ENCODE measurements around the gene RCAN3.

RCAN3 gene

GRCh38 chr1:24551290-24551959, 48.8 kb downstream of the RCAN3 start:
- ATAC-seq (ENCODE audit: insufficient read depth, low read depth) (no peak), DNase-seq (no peak)
- no peak overlapping the region for H3K4me3 ChIP-seq (ENCODE audit: low read depth in 1 of 2, low read length in 2 of 2)
- no peaks in the 10 kb centered on the region for H4K20me1 ChIP-seq (ENCODE audit: insufficient read depth, low read length)
- no peak overlapping the region for H2AFZ ChIP-seq (ENCODE audit: low read depth, low read length)
- H3K27me3 ChIP-seq (ENCODE audit: insufficient read depth, low read length, poor library complexity), result peaks cover 33% of the 10 kb centered on the region
- H3K4me1 ChIP-seq (ENCODE audit: insufficient read depth, low read length), result no peaks in the 10 kb centered on the region
- H3K79me2 ChIP-seq (ENCODE audit: insufficient read depth, low read length), result no peaks in the 10 kb centered on the region
- H3K27ac ChIP-seq (ENCODE audit: low read length), result no peak overlapping the region
- no peaks in the 10 kb centered on the region for H3K9me3 ChIP-seq (ENCODE audit: insufficient read depth, low read length, severe bottlenecking)
- H3K9ac ChIP-seq (ENCODE audit: low read depth, low read length), result no peak overlapping the region
- H3K36me3 ChIP-seq (ENCODE audit: insufficient read depth, low read length), result no peaks in the 10 kb centered on the region
- no peak for TF ChIP-seq CTCF (IDR thresholded peaks at IDR 0.05; ENCODE audit: borderline replicate concordance, extremely low read depth, low read length, poor library complexity, severe bottlenecking)
- TF ChIP-seq EZH2 (IDR thresholded peaks at IDR 0.05; ENCODE audit: borderline replicate concordance, low read depth, low read length, severe bottlenecking), result no peak
- no peak overlapping the region for H3K4me2 ChIP-seq (ENCODE audit: insufficient read depth, low read length)

- DNase-seq (no peak), ATAC-seq (ENCODE audit: insufficient read depth, low read depth) (no peak)
- no peak overlapping the region for H2AFZ ChIP-seq (ENCODE audit: low read depth, low read length)
- H3K4me2 ChIP-seq (ENCODE audit: insufficient read depth, low read length), result no peak overlapping the region
- no peak overlapping the region for H3K27ac ChIP-seq (ENCODE audit: low read length)
- no peaks in the 10 kb centered on the region for H3K4me1 ChIP-seq (ENCODE audit: insufficient read depth, low read length)
- no peaks in the 10 kb centered on the region for H4K20me1 ChIP-seq (ENCODE audit: insufficient read depth, low read length)
- no peak overlapping the region for H3K4me3 ChIP-seq (ENCODE audit: low read depth in 1 of 2, low read length in 2 of 2)
- no peaks in the 10 kb centered on the region for H3K36me3 ChIP-seq (ENCODE audit: insufficient read depth, low read length)
- no peaks in the 10 kb centered on the region for H3K9me3 ChIP-seq (ENCODE audit: insufficient read depth, low read length, severe bottlenecking)
- TF ChIP-seq EZH2 (IDR thresholded peaks at IDR 0.05; ENCODE audit: borderline replicate concordance, low read depth, low read length, severe bottlenecking) (no peak), CTCF (IDR thresholded peaks at IDR 0.05; ENCODE audit: borderline replicate concordance, extremely low read depth, low read length, poor library complexity, severe bottlenecking) (no peak)
- H3K27me3 ChIP-seq (ENCODE audit: insufficient read depth, low read length, poor library complexity), result peaks cover 33% of the 10 kb centered on the region
- no peak overlapping the region for H3K9ac ChIP-seq (ENCODE audit: low read depth, low read length)
- no peaks in the 10 kb centered on the region for H3K79me2 ChIP-seq (ENCODE audit: insufficient read depth, low read length)
Observed at GRCh38 chr1:24551960-24552571, 49.4 kb downstream of the RCAN3 start.

- TF ChIP-seq CTCF (IDR thresholded peaks at IDR 0.05; ENCODE audit: borderline replicate concordance, extremely low read depth, low read length, poor library complexity, severe bottlenecking) (no peak), EZH2 (IDR thresholded peaks at IDR 0.05; ENCODE audit: borderline replicate concordance, low read depth, low read length, severe bottlenecking) (no peak)
- Histone ChIP-seq H2AFZ (ENCODE audit: low read depth, low read length) (no peak overlapping the region), H3K36me3 (ENCODE audit: insufficient read depth, low read length) (no peaks in the 10 kb centered on the region), H3K4me2 (ENCODE audit: insufficient read depth, low read length) (no peak overlapping the region), H3K27ac (ENCODE audit: low read length) (no peak overlapping the region), H3K27me3 (ENCODE audit: insufficient read depth, low read length, poor library complexity) (peaks cover 24% of the 10 kb centered on the region), H3K4me3 (ENCODE audit: low read depth in 1 of 2, low read length in 2 of 2) (no peak overlapping the region), H3K9me3 (ENCODE audit: insufficient read depth, low read length, severe bottlenecking) (no peaks in the 10 kb centered on the region), H4K20me1 (ENCODE audit: insufficient read depth, low read length) (no peaks in the 10 kb centered on the region), H3K79me2 (ENCODE audit: insufficient read depth, low read length) (no peaks in the 10 kb centered on the region), H3K9ac (ENCODE audit: low read depth, low read length) (no peak overlapping the region), H3K4me1 (ENCODE audit: insufficient read depth, low read length) (no peaks in the 10 kb centered on the region)
- DNase-seq, result no peak
- ATAC-seq (ENCODE audit: insufficient read depth, low read depth), result no peak
Observed at GRCh38 chr1:24553931-24554330, 51.3 kb downstream of the RCAN3 start.

Data from DND-41 (cell line).